Measurements from ENCODE around the gene USHBP1.

Gene USHBP1

DNA sequence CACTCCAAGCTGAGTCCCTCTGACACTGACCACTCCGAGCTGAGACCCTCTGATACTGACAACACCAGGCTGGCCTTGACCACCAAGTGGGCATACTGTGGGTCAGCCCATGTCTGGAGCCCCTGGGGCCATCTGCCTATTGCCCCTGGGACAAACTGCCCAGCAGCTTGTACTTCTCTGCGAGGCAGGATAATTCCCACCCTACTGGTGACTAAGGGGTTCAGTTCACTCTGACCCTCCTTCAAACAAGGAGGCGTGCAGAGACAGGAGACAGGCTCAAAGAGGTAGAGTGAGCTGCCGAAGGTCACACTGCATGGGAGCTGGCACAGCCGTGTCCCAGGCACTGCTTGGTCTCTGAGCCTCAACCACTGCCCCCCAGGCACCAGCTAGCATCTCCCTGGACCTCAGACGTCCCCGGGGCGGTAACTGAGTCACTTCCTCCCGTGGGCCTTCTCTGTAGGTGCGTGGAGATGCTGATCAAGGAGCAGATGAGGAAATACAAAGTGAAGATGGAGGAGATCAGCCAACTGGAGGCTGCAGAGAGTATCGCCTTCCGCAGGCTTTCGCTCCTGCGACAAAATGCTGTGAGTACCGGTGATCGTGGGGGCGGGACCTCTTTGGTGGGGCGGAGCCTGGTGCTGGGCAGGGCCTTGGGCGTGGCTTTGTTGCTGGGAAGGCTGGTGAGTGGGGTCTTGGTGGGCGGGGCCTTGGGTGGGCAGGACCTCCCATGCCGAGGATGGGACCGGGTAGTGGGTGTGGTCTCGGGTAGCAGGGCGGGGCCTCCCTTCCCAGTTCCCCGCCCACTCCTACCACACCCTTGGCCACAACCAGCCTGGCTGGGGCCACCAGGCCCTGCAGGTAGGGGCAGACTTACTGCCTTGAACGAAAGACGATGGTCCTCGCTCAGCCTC, 55.2 kb downstream of the USHBP1 start:
- no peak for DNase-seq

- DNase-seq: no peak
Measured at GRCh38 chr19:17206736-17207581, 57.6 kb downstream of the USHBP1 start.

GRCh38 chr19:17205237-17206140, 59.1 kb downstream of the USHBP1 start:
- DNase-seq: no peak

DNA sequence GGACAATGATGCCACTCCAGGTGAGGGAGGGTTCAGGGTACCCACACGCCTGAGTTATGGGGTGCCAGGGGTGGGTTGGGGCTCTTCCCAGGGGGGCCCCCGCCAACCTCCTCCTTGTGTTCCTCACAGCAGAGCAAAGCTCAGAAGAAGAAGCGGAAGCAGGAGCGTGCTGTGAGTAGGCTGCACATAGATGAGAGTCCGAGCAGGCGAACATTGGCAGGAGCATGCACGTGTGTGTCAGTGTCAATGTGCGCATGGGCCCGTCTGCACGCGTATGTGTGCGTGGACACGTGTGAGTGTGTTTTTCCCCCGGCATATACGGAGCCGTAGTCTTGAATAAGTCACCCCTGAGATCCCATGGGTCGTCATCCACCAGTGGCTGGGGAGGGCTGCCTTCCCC, 61.8 kb downstream of the USHBP1 start:
- no peak for DNase-seq

GRCh38 chr19:17202249-17202648, 62.3 kb downstream of the USHBP1 start:
- no peak for DNase-seq

GRCh38 chr19:17200408-17201079, 64.0 kb downstream of the USHBP1 start:
- DNase-seq: no peak

All from NCI-H2171 (cell line).